ENCODE data around the gene PITX2. TPM values are rescaled to one million over a fixed set of nuclear protein-coding genes. Genes with fewer than 3 reads are reported as not detected.

Gene PITX2
- polyA plus RNA-seq, 3 donors = not detected

- H3K4me3 Mint-ChIP-seq = no peak overlapping the region
- Histone ChIP-seq H3K9ac (ENCODE audit: insufficient read depth, low read length, poor library complexity, severe bottlenecking) (no peak overlapping the region), H3K27me3 (ENCODE audit: control insufficient read depth in 2 of 2, insufficient read depth in 2 of 2, low read length in 2 of 2) (peaks cover 0 to 3% of the 10 kb centered on the region in 2 donors), H4K20me1 (ENCODE audit: insufficient read depth, low read length) (no peaks in the 10 kb centered on the region), H3K36me3 (replicated peaks in 1 of 2; ENCODE audit: control insufficient read depth in 1 of 2, insufficient read depth in 2 of 2, low read length in 2 of 2) (no peaks in the 10 kb centered on the region), H3K4me3 (replicated peaks in 1 of 3; ENCODE audit: low read depth in 2 of 3, low read length in 3 of 3) (no peak overlapping the region), H3K79me2 (ENCODE audit: insufficient read depth, low read length) (no peaks in the 10 kb centered on the region), H3K4me2 (replicated peaks; ENCODE audit: extremely low read depth, low read length, poor library complexity, severe bottlenecking) (no peak overlapping the region), H3K4me1 (ENCODE audit: control insufficient read depth in 1 of 2, insufficient read depth in 2 of 2, low read length in 2 of 2) (no peaks in the 10 kb centered on the region), H3K27ac (ENCODE audit: low read depth in 1 of 2, low read length in 2 of 2) (no peak overlapping the region), H3K9me3 (replicated peaks in 1 of 2; ENCODE audit: control insufficient read depth in 1 of 2, insufficient read depth in 1 of 2, low read length in 2 of 2) (no peaks in the 10 kb centered on the region), H2AFZ (ENCODE audit: insufficient read depth, low read depth, low read length, poor library complexity, severe bottlenecking) (no peak overlapping the region)
- DNase-seq = no peak
- no peak overlapping the region for H3K27ac Mint-ChIP-seq
- H3K9me3 Mint-ChIP-seq = peaks cover 0 to 4% (median 2%) of the 10 kb centered on the region in 7 donors
- no peak for TF ChIP-seq CTCF (IDR thresholded peaks at IDR 0.05)
- H3K4me1 Mint-ChIP-seq = no peaks in the 10 kb centered on the region
- peaks cover 0 to 13% (median 9%) of the 10 kb centered on the region in 3 donors for H3K27me3 Mint-ChIP-seq (ENCODE audit: low read depth in 3 of 3)
- H3K36me3 Mint-ChIP-seq = no peaks in the 10 kb centered on the region
- no CpG with 5 or more reads among the region's 6 CpGs for WGBS (ENCODE audit: insufficient coverage)
- intact Hi-C loops (cut with micrococcal nuclease) = no loop called here
Measured at GRCh38 chr4:110653321-110654253, 30.7 kb upstream of the PITX2 start.

GRCh38 chr4:110644008-110644407 is 21.1 kb upstream of the PITX2 start:
- WGBS (ENCODE audit: insufficient coverage) = no CpG with 5 or more reads among the region's 1 CpG
- intact Hi-C loops (cut with micrococcal nuclease) = no loop called here
- H3K27me3 Mint-ChIP-seq (ENCODE audit: low read depth in 3 of 3) = peaks cover 40 to 69% (median 56%) of the 10 kb centered on the region in 3 donors

More at GRCh38 chr4:110644008-110644407, 21.1 kb upstream of the PITX2 start:
- H3K4me3 ChIP-seq (replicated peaks in 1 of 3; ENCODE audit: low read depth in 2 of 3, low read length in 3 of 3) = no peak overlapping the region
- DNase-seq = no peak
- H3K79me2 ChIP-seq (ENCODE audit: insufficient read depth, low read length) = no peaks in the 10 kb centered on the region
- no peak overlapping the region for H2AFZ ChIP-seq (ENCODE audit: insufficient read depth, low read depth, low read length, poor library complexity, severe bottlenecking)
- Mint-ChIP-seq H3K9me3 (peaks cover 0 to 11% (median 7%) of the 10 kb centered on the region in 7 donors), H3K27ac (no peak overlapping the region), H3K4me1 (no peaks in the 10 kb centered on the region), H3K36me3 (peaks cover 0 to 2% of the 10 kb centered on the region in 2 donors), H3K4me3 (peak overlapping the region in 1 of 2 donors; percentile 1)
- H3K9me3 ChIP-seq (replicated peaks in 1 of 2; ENCODE audit: control insufficient read depth in 1 of 2, insufficient read depth in 1 of 2, low read length in 2 of 2) = peaks cover 0 to 22% of the 10 kb centered on the region in 2 donors
- no peak overlapping the region for H3K27ac ChIP-seq (ENCODE audit: low read depth in 1 of 2, low read length in 2 of 2)
- no peaks in the 10 kb centered on the region for H4K20me1 ChIP-seq (ENCODE audit: insufficient read depth, low read length)
- H3K4me2 ChIP-seq (replicated peaks; ENCODE audit: extremely low read depth, low read length, poor library complexity, severe bottlenecking) = no peak overlapping the region
- no peak overlapping the region for H3K9ac ChIP-seq (ENCODE audit: insufficient read depth, low read length, poor library complexity, severe bottlenecking)
- no peak for TF ChIP-seq CTCF (IDR thresholded peaks at IDR 0.05)
- no peaks in the 10 kb centered on the region for H3K4me1 ChIP-seq (ENCODE audit: control insufficient read depth in 1 of 2, insufficient read depth in 2 of 2, low read length in 2 of 2)
- H3K36me3 ChIP-seq (replicated peaks in 1 of 2; ENCODE audit: control insufficient read depth in 1 of 2, insufficient read depth in 2 of 2, low read length in 2 of 2) = no peaks in the 10 kb centered on the region
- peaks cover 74 to 76% of the 10 kb centered on the region in 2 donors for H3K27me3 ChIP-seq (ENCODE audit: control insufficient read depth in 2 of 2, insufficient read depth in 2 of 2, low read length in 2 of 2)

All from CD14-positive monocyte (primary cell).